NCI-H128 (cell line): ENCODE measurements around the gene COL17A1.

Experiments used
- DNase-seq: peaks from one replicate; lab custom pipeline; 2025; ENCODE audit not compliant: unreplicated experiment; lab: John Stamatoyannopoulos, UW

COL17A1 gene

GRCh38 chr10:104054430-104054829, 31.2 kb downstream of the COL17A1 start:
- DNase-seq, result no peak

DNA sequence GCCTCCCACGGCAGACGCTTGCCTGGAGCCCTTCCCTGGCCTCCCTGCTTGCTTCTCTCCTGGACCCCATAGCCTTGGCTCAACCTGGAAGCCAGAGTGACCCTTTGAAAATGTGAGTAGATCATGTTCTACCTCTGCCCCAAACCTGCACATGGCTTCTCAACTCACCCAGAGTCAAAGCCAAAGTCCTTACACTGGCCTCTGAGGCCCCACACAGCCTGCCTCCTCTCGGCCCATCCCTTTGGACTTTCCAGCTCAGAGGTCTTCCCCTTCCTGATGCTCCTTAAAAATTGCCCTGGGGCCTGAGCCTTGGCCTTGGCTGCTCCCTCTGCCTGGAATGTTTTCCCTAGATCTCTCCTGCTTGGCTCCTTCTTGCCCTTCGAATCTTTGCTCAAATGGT, 32.5 kb downstream of the COL17A1 start:
- no peak for DNase-seq

GRCh38 chr10:104052431-104052830, 33.2 kb downstream of the COL17A1 start:
- DNase-seq, result no peak

DNA sequence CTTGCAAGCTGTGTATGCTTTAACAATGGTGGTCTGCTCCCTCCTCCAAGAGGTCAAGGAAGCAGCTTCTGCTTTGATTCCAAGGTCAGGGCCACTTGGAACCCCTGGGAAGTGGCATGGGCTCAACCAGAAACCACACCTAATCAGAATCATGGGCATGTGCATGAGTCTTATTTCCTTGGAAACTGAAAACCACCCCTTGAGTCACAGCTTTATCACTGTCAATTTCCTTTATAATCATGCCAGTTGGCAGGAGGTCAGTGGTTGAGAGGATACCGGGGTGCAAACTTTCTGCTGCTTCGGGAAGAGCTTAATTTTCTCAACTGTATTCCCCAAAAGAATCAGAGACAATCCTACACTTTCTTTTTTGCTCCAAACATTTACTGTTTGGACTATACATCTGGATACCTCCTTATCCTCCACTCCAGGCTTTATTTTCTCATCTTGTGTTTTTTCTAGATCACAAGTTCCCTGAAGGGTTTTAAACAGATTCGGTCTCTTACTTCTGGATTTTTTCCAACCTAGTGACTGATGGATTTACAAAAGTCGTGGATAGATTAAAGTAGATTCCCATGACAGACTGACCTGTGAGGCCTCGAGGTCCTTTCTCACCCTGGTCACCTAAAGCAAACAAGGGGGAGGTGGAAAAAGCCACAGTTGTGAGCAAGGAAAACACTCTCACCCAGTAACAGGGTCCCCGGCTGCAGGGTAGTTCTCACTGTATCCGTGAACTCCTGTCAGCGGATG, 36.0 kb downstream of the COL17A1 start:
- no peak for DNase-seq

- no peak for DNase-seq
These were observed 39.0 kb downstream of the COL17A1 start for GRCh38 chr10:104046651-104047050.

- no peak for DNase-seq
These were observed 40.3 kb downstream of the COL17A1 start for GRCh38 chr10:104045151-104046089.

DNA sequence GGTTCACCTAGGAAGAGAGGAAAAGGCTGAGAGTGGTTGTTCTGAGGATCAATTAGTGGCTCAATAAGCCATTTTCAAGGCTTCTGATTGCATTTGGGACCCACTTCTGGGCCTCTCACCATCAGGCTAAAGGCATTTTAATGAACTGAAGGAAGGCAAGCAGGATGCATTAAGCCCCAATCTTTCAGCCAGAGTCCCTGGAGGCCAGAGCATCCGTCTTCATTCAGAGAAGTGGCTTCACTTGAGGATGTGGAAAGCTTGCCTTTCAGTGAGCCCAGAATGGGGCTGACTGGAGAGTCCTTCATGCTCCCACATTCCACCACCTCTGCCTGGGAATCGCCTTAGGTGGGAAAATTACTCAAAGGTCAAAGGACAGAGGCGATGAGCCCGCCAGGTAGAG, 41.8 kb downstream of the COL17A1 start:
- DNase-seq, result no peak

DNA sequence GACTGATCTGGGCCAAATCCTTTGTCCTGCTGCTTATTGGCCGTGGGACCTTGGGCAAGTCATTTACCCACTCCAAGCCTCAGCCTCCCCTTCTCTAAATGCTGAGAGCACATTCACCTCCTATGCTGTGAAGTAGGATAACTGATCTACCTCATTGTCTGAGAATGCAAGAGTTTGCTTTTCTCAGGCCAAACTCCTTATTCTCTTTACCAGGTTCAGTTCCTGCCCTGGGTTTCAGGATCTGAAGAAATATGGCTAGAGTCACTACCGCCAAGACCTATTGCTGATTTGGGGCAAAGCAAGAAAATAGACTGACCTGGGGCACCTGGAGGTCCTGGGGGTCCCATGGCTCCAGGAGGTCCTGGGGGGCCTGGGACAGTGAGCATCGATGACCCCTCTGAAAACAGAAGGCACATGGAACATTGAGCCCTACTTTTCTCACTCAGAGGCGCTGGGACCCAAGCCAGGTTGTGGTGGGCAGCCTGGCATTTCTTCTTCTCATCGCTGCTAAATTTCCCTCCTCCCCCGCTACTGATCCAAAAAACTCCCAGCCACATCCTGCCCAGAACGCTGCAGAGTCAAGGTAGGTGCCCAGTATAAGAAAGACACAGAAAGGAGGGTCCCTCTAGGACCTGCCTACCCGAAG, 42.4 kb downstream of the COL17A1 start:
- DNase-seq, result no peak

DNA sequence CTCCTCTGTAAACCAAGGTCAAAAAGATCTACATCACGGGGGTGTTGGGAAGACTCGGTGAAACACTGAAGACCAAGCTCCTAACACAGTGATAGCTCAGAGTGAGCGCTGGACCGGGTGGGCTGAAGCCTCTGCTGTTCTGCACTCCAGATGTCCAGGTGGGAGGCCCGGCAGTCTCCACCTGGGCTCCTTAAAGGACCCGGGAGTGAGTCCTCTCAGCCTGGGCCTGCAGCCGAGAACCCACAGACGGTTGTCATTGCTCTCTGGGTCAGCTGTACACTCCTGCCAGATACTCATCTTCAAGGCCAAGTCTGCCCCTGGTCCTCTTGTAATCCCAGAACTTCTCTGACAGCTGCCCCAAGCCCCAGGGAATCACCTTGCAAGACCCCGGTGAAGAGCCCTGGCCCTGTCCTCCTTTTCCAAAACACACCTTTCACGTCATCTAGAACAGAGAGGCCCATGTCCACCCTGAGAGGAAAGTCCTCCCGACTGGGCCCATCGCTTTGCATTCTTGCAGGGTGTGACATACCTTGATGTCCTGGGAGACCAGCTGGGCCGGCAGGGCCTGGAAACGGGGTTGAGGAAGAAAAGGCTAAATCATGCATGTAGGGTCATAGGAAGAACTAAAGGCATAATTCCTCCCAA, 43.7 kb downstream of the COL17A1 start:
- no peak for DNase-seq

- no peak for DNase-seq
These were observed 44.6 kb downstream of the COL17A1 start for GRCh38 chr10:104040862-104041789.

DNA sequence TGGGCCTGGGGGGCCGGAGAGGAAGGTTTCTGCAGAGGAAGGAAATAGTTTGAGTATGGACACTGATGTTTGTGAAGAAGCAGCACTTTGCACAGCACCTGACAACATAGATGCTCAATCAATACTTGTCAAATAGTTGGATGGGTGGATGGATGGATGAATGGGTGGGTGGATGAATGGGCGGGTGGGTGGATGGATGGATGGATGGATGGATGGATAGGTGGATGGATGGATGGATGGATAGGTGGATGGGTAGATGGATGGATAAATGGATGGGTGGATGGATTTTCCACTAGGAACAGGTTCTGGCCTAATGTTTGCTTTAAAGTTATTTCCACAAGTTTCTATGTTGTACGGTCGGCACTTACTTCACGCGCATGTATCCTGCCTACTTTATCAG, 45.3 kb downstream of the COL17A1 start:
- no peak for DNase-seq

DNA sequence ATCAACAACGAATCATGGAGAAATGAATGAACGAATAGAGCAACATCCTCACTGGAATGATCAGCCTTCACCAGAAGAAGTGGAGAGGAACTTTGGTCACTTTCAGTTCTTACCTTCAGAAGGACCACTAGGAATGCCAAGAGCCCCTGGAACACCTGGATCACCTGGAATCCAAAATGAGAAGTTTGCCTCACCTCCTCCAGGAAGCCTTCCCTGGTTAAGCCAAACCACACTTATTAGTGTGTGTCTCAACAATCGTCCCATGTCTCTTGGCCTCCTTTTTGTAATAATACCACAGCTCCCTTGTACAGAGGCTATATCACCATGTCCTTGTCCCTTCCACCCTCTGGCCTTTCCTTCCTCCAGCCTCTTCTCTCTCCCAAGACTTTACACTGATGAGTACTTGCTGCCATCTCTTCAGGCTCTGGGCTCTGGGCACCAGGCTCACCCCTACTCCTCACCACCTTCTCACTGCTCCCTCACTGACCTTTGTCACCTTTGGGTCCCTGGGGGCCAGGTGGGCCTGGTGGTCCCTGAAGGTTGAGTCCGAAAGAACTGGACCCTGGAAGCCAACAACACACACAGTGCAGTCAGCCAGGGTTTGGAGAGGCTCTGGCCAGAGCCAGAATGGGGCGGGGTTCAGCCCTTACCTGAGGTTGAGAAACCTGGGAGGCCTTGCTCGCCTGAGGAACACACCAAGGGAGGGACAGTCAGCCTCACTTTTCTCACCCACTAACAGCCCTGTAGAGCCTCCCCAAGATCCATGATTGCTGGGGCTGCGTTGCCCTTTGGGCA, 46.5 kb downstream of the COL17A1 start:
- no peak for DNase-seq

DNA sequence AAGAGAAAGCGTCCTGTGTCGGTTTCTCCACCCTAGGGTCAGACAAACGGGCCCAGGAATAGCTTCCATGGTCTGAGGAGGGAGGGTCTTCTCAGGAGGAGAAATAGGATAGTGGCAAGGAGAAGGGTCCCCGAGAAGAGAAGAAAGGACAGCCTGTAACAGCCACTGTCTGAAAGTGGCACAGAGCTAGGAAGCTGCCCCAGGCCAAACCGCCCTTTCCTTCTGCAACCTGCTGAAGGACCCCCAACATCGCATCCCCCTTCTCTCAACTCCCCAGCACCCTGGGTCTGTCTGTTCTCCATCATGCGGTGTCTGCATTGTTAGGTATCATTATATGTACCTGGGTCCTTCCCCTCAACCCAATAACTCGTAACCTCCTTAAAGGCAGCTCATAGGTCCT, 47.1 kb downstream of the COL17A1 start:
- no peak for DNase-seq

- no peak for DNase-seq
These were observed 48.3 kb downstream of the COL17A1 start for GRCh38 chr10:104037261-104037951.

DNA sequence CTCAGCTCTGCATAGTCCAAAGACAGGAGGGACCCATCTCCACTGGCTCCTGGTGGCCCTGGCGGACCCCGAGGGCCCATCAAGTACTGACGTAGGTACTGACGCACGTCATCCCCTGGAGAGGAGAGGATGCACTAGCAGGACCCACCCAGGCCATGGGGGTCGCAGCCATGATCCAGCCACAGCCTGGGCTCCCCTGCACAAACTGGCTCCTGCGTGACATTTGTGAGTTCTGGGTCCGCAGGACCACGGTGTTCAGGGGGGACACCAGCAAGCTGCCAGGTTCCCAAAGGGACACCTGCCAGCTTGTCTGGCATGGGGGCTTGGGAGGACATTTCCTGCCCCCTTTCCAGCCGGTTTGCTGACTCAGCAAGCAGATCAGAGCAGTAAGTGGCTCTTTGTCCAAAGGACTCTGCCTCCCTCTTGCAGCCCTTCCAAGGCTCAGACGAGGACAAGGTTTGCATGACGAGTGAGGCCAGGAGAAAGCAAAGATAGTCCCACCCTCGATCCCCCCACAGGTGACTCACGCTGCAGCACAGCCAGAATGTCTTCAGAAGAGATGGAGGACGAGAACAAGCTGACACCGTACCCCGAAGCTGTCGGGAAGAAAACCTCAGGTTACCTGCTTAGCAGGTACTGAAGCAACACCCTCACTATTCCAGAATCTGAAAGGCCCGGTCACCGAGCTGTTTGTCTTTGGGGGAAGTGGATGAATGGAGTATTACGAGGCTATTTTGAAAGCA, 49.0 kb downstream of the COL17A1 start:
- no peak for DNase-seq

GRCh38 chr10:104036069-104036384, 49.7 kb downstream of the COL17A1 start:
- DNase-seq, result no peak

GRCh38 chr10:104035194-104036068, 50.2 kb downstream of the COL17A1 start:
- DNase-seq, result no peak
